PFSK-1 (cell line): ENCODE data around the gene USP5.

Experiments
- FOXP2 ChIP-seq: optimal IDR thresholded peaks from 2 replicates; pipeline ENCODE3; 2011; ENCODE audit warnings: borderline replicate concordance, control low read depth, inconsistent platforms; ENCODE audit not compliant: insufficient read depth; ENCODE audit errors: extremely low read length, extremely low read depth
- POLR2AphosphoS5 ChIP-seq: IDR thresholded peaks from 2 replicates; pipeline ENCODE4 v1.6.1; 2012; ENCODE audit warnings: low read depth, mild to moderate bottlenecking, control low read depth, low read length, moderate library complexity
- REST ChIP-seq, 2 experiments: IDR thresholded peaks; 2 replicates each; pipeline versions ENCODE4 v1.6.1 to v1.8.0; 2011 to 2012; ENCODE audit warnings: low read depth in 2 of 2, low read length in 2 of 2, control low read depth in 1 of 2, inconsistent platforms in 1 of 2, mild to moderate bottlenecking in 1 of 2, moderate library complexity in 1 of 2; ENCODE audit not compliant: insufficient read depth in 1 of 2
- SIN3A ChIP-seq: IDR thresholded peaks from 2 replicates; pipeline ENCODE4 v1.6.1; 2012; ENCODE audit warnings: mild to moderate bottlenecking, low read length, moderate library complexity, borderline replicate concordance; ENCODE audit not compliant: insufficient read depth
- TAF1 ChIP-seq: IDR thresholded peaks from 2 replicates; pipeline ENCODE4 v1.6.1; 2012; ENCODE audit warnings: low read length, control low read depth, borderline replicate concordance; ENCODE audit not compliant: insufficient read depth

USP5 gene

GRCh38 chr12:6823182-6824084, 28.5 kb upstream of the USP5 start:
- TF ChIP-seq SIN3A, result no peak

GRCh38 chr12:6824085-6824775, 27.7 kb upstream of the USP5 start:
- TF ChIP-seq TAF1 (no peak), REST (IDR thresholded peaks at IDR 0.05; ENCODE audit: insufficient read depth in 1 of 2, low read depth in 2 of 2, low read length in 2 of 2) (no peak), FOXP2 (no peak), SIN3A (no peak), POLR2AphosphoS5 (no peak)

DNA sequence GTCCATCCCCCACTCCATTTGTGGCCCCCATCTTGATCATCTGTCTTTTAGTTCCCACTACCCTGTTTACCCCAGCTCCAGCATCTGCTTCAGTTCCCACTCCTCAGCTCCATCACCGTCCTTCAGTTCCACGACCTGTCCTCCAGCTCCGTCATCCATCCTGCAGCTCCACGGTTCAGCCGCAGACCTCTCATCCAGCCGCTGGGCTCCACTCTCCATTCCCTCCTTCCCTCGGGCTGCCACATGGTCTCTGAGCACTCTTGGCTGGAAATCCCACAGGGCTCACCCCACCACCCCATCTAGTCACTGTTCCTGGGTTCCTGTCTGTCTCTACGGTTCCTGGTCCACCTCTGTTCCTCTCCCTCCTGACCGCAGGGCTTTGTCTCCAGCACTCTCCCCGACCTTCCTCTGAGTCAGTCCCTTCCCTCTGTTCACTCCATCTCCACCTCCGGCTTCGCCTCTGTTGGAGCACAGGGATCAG, 27.0 kb upstream of the USP5 start:
- TF ChIP-seq REST (IDR thresholded peaks at IDR 0.05; ENCODE audit: insufficient read depth in 1 of 2, low read depth in 2 of 2, low read length in 2 of 2) (no peak), POLR2AphosphoS5 (no peak), SIN3A (no peak), FOXP2 (no peak), TAF1 (no peak)

DNA sequence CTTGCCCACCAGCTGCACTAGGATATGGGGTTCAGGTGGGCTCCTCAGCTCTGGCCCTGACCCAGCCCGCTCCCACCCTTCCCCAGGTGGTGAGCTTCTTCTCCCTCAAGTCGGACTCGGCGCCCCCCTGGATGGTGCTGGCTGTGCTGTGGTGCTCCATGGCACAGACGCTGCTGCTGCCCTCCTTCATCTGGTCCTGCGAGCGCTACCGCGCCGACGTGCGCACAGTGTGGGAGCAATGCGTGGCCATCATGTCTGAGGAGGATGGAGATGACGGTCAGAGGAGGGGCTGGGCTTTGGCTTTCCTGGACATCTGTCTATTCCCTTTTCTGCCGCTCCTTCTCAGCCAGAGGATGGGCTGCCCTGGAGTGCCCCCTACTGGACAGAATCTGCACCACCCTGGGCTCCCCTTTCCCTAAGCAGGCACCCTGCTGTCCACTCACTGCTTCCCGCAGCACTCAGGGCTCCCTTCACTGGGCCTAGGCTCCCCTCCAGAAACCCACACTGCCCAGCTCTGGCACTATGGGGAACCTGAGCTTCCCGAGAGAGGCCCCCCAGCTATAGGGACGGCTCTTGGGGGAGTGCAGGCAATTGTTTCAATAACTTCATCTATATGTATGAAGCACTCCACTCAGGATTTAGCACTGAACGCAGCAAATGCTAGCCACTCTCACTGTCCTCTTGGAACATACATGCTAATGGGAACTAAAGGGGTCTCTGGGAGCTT, 26.4 kb upstream of the USP5 start:
- TF ChIP-seq REST (IDR thresholded peaks at IDR 0.05; ENCODE audit: insufficient read depth in 1 of 2, low read depth in 2 of 2, low read length in 2 of 2), result no peak
- TF ChIP-seq FOXP2, result no peak
- TF ChIP-seq TAF1, result no peak
- TF ChIP-seq SIN3A, result no peak
- TF ChIP-seq POLR2AphosphoS5, result no peak; the same call in 1 of the 2 replicates

- TF ChIP-seq SIN3A, result no peak
- TF ChIP-seq TAF1, result no peak
- no peak for TF ChIP-seq FOXP2
- no peak for TF ChIP-seq POLR2AphosphoS5
- no peak for TF ChIP-seq REST (IDR thresholded peaks at IDR 0.05; ENCODE audit: insufficient read depth in 1 of 2, low read depth in 2 of 2, low read length in 2 of 2)
Measured at GRCh38 chr12:6826125-6826733, 25.7 kb upstream of the USP5 start.
